HL-60 (cell line): ENCODE data around the gene FGB.
A peak's percentile ranks its signal among the peaks of the same experiment; 100 is the strongest.

Experiments used
- DNase-seq, 2 experiments: peaks; one replicate each; pipeline ENCODE4 v3.0.0-alpha.2; 2010 to 2020; ENCODE audit warnings: low read depth in 1 of 2, low spot score in 1 of 2
- H3K27ac ChIP-seq: fragments of 250-450 bp; sonication (Bioruptor Pico); replicated peaks from 2 replicates; pipeline ENCODE4 v1.5.1; 2020; ENCODE audit warnings: mild to moderate bottlenecking, moderate library complexity
- H3K27me3 ChIP-seq: fragments of 250-450 bp; sonication (Bioruptor Pico); 2 replicates; pipeline ENCODE4 v1.5.1; 2021; ENCODE audit warnings: mild to moderate bottlenecking, moderate library complexity; ENCODE audit not compliant: insufficient read depth, poor library complexity, severe bottlenecking
- H3K4me3 ChIP-seq: replicated peaks from 2 replicates; pipeline ENCODE4 v1.5.1; 2011; ENCODE audit warnings: mild to moderate bottlenecking, control low read depth, low read length; ENCODE audit not compliant: insufficient read depth
- CTCF ChIP-seq: IDR thresholded peaks from one replicate; pipeline ENCODE4 v1.5.1; 2011; ENCODE audit warnings: low read length, control low read depth, inconsistent platforms; ENCODE audit not compliant: insufficient read depth
- GABPA ChIP-seq: IDR thresholded peaks from 2 replicates; pipeline ENCODE4 v1.6.1; 2012; ENCODE audit warnings: low read depth
- POLR2AphosphoS5 ChIP-seq: IDR thresholded peaks from 2 replicates; pipeline ENCODE4 v1.6.1; 2012; ENCODE audit warnings: low read depth
- REST ChIP-seq: IDR thresholded peaks from 2 replicates; pipeline ENCODE4 v1.6.1; 2012; ENCODE audit warnings: low read depth; ENCODE audit not compliant: insufficient replicate concordance
- SPI1 ChIP-seq: IDR thresholded peaks from 2 replicates; pipeline ENCODE4 v1.6.1; 2012; ENCODE audit warnings: low read depth, mild to moderate bottlenecking, borderline replicate concordance

FGB gene

GRCh38 chr4:154551872-154552686 is 10.7 kb upstream of the FGB start:
- TF ChIP-seq POLR2AphosphoS5 (no peak), CTCF (peak; percentile 68)
- H3K27ac ChIP-seq, result no peak overlapping the region
- peak; percentile 50 to 69 for DNase-seq

GRCh38 chr4:154559141-154559493 is 3.7 kb upstream of the FGB start:
- Histone ChIP-seq H3K27me3 (no peaks in the 10 kb centered on the region), H3K27ac (no peak overlapping the region), H3K4me3 (no peak overlapping the region)
- TF ChIP-seq REST, result no peak
- TF ChIP-seq SPI1, result no peak
- no peak for TF ChIP-seq POLR2AphosphoS5
- no peak for TF ChIP-seq CTCF
- TF ChIP-seq GABPA, result no peak
- DNase-seq, result no peak

More at GRCh38 chr4:154551872-154552686, 10.7 kb upstream of the FGB start:
- H3K4me3 ChIP-seq, result no peak overlapping the region
- H3K27me3 ChIP-seq, result no peaks in the 10 kb centered on the region

- TF ChIP-seq CTCF (peak; percentile 24), POLR2AphosphoS5 (no peak), SPI1 (no peak), REST (no peak), GABPA (no peak)
- Histone ChIP-seq H3K27me3 (no peaks in the 10 kb centered on the region), H3K4me3 (no peak overlapping the region), H3K27ac (no peak overlapping the region)
- peak; percentile 12 to 21 for DNase-seq
These were observed 3.1 kb upstream of the FGB start for GRCh38 chr4:154559494-154560418.
